OCI-LY7 (cell line): ENCODE results near the gene LRRD1.

Experiments
- CTCF ChIP-seq: fragments of 200-600 bp; sonication (generic); conservative IDR thresholded peaks from 2 replicates; pipeline ENCODE4 v1.5.1; 2014; ENCODE audit warnings: mild to moderate bottlenecking, antibody characterized with exemption, low read length, moderate library complexity, mixed read lengths
- EZH2phosphoT487 ChIP-seq: fragments of 200-600 bp; sonication (generic); IDR thresholded peaks from 2 replicates; pipeline ENCODE4 v1.6.1; 2018; ENCODE audit warnings: low read depth, borderline replicate concordance, mild to moderate bottlenecking, mixed run types, antibody characterized with exemption, low read length, moderate library complexity, mixed read lengths

GRCh38 chr7:92141161-92141560 is 37.8 kb downstream of the LRRD1 start:
- TF ChIP-seq CTCF (no peak), EZH2phosphoT487 (no peak)
